WTC11 (cell line): ENCODE results near the gene BPIFB2. TPM values are rescaled to one million over a fixed set of nuclear protein-coding genes. Genes with fewer than 3 reads are reported as not detected.

Experiments
- ATAC-seq: fragments of 200-7000 bp; cut with Tn5 transposase; 2 replicates; pipeline ENCODE4 v1.10.0; 2021; ENCODE audit warnings: mild to moderate bottlenecking, moderate library complexity
- CTCF ChIA-PET: fragments of 300-600 bp; sonication (Branson Sonifier 250); formaldehyde crosslinking; loops from one replicate; lab custom pipeline; 2021; ENCODE audit warnings: antibody characterized with exemption; lab: Charles Lee
- POLR2A ChIA-PET: fragments of 350-600 bp; sonication (Branson Sonifier 250); formaldehyde crosslinking; loops from one replicate; lab custom pipeline; 2021; ENCODE audit warnings: antibody characterized with exemption; lab: Charles Lee
- DNase-seq: peaks from one replicate; pipeline ENCODE4 v3.0.0; 2021; ENCODE audit warnings: low spot score
- H3K27ac Mint-ChIP-seq: 2 replicates; pipeline ENCODE4 v1.8.0; 2021; ENCODE audit warnings: mixed read lengths
- H3K27me3 Mint-ChIP-seq: 2 replicates; pipeline ENCODE4 v1.8.0; 2021; ENCODE audit warnings: low read depth, mild to moderate bottlenecking, moderate library complexity, mixed read lengths
- H3K36me3 Mint-ChIP-seq: 2 replicates; pipeline ENCODE4 v1.8.0; 2021; ENCODE audit warnings: mixed read lengths
- H3K4me1 Mint-ChIP-seq: 2 replicates; pipeline ENCODE4 v1.8.0; 2022; ENCODE audit warnings: mixed read lengths
- H3K4me3 Mint-ChIP-seq: 2 replicates; pipeline ENCODE4 v1.8.0; 2021; ENCODE audit warnings: mild to moderate bottlenecking, moderate library complexity, mixed read lengths
- H3K9me3 Mint-ChIP-seq: 2 replicates; pipeline ENCODE4 v1.8.0; 2021; ENCODE audit warnings: mixed read lengths
- FOXP1 ChIP-seq: sonication (generic); formaldehyde crosslinking; IDR thresholded peaks from 2 replicates; pipeline ENCODE4 v1.8.0; 2022; ENCODE audit warnings: missing genetic modification reagents, mild to moderate bottlenecking, moderate library complexity, borderline replicate concordance
- GTF2I ChIP-seq: fragments of 250-450 bp; sonication (Bioruptor Pico); conservative IDR thresholded peaks from 2 replicates; pipeline ENCODE4 v1.4.0; 2021; ENCODE audit warnings: mild to moderate bottlenecking
- MYBL2 ChIP-seq: sonication (generic); formaldehyde crosslinking; IDR thresholded peaks from 2 replicates; pipeline ENCODE4 v1.8.1; 2023; ENCODE audit warnings: mild to moderate bottlenecking, moderate library complexity, missing genetic modification reagents
- TCF7 ChIP-seq: sonication (generic); formaldehyde crosslinking; IDR thresholded peaks from 2 replicates; pipeline ENCODE4 v1.8.0; 2022; ENCODE audit warnings: mild to moderate bottlenecking, low read depth, missing genetic modification reagents, moderate library complexity
- TP53 ChIP-seq: sonication (generic); formaldehyde crosslinking; IDR thresholded peaks from 2 replicates; pipeline ENCODE4 v1.8.1; 2023; ENCODE audit warnings: mild to moderate bottlenecking, missing genetic modification reagents
- ZBTB21 ChIP-seq: sonication (generic); formaldehyde crosslinking; IDR thresholded peaks from 2 replicates; pipeline ENCODE4 v1.8.1; 2023; ENCODE audit warnings: mild to moderate bottlenecking, missing genetic modification reagents, borderline replicate concordance
- ZNF232 ChIP-seq: sonication (generic); formaldehyde crosslinking; IDR thresholded peaks from 2 replicates; pipeline ENCODE4 v1.8.0; 2022; ENCODE audit warnings: mild to moderate bottlenecking, missing genetic modification reagents
- total RNA-seq: library from RNA; stranded (reverse); gene quantifications from 3 replicates; pipeline ENCODE4 v1.2.3, GENCODE V29; 2021
- TF ChIP-seq, protein P1 (sequence below): sonication (generic); formaldehyde crosslinking; IDR thresholded peaks from 2 replicates; pipeline ENCODE4 v1.8.1; 2023; ENCODE audit warnings: mild to moderate bottlenecking, missing genetic modification reagents, moderate library complexity
- TF ChIP-seq, protein P2 (sequence below): fragments of 250-450 bp; sonication (Bioruptor Pico); conservative IDR thresholded peaks from 2 replicates; pipeline ENCODE4 v1.9.0; 2021; ENCODE audit warnings: mild to moderate bottlenecking
- TF ChIP-seq, protein P3 (sequence below): sonication (generic); formaldehyde crosslinking; IDR thresholded peaks from 2 replicates; pipeline ENCODE4 v1.8.1; 2022; ENCODE audit warnings: low read depth, mild to moderate bottlenecking, moderate library complexity, missing genetic modification reagents, borderline replicate concordance
- TF ChIP-seq, protein P4 (sequence below): fragments of 200-600 bp; IDR thresholded peaks from 2 replicates; pipeline ENCODE4 v1.8.0; 2022; ENCODE audit warnings: antibody characterized with exemption
- TF ChIP-seq, protein P5 (sequence below): fragments of 250-450 bp; sonication (Bioruptor Pico); IDR thresholded peaks from 2 replicates; pipeline ENCODE4 v1.8.0; 2021; ENCODE audit warnings: mild to moderate bottlenecking
- TF ChIP-seq, protein P6 (sequence below): sonication (generic); formaldehyde crosslinking; IDR thresholded peaks from 2 replicates; pipeline ENCODE4 v1.8.0; 2023; ENCODE audit warnings: mild to moderate bottlenecking, missing genetic modification reagents
- TF ChIP-seq, protein P7 (sequence below): sonication (generic); formaldehyde crosslinking; IDR thresholded peaks from 2 replicates; pipeline ENCODE4 v1.8.1; 2022; ENCODE audit warnings: missing genetic modification reagents, borderline replicate concordance

The BPIFB2 gene
- total RNA-seq, 1 experiment from 2014 or later: 0.09 TPM

DNA sequence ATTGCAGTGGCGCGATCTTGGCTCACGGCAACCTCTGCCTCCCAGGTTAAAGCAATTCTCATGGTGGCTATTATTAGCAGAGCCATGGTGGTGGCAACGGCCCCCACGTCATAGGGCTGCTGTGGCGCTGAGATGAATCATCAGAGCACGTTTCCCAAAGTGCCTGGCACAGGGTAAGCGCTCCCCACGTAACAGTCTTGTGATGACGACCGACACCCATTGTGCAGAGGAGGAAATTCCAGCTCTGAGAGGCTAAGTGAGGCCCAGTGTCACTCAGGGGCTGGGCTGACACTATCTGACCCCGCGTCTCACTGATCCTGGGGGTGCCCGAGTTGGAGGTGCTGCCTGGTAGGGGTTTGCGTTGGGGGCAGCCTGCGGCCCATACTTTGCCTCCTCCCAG, 19.5 kb upstream of the BPIFB2 start:
- Mint-ChIP-seq H3K9me3 (no peaks in the 10 kb centered on the region), H3K36me3 (no peaks in the 10 kb centered on the region), H3K27ac (no peak overlapping the region), H3K4me1 (0 out of 2 replicates have a peak, but pooled peaks cover 4% of the 10 kb centered on the region), H3K27me3 (no peaks in the 10 kb centered on the region), H3K4me3 (no peak overlapping the region)
- ChIA-PET POLR2A (no interaction called here), CTCF (interaction anchor here (0.9 kb wide), 1 partner anchor 10 kb away, joined by 4 read pairs; no protein-coding TSS in a partner anchor)
- DNase-seq (no peak), ATAC-seq (no peak)
- no peak for TF ChIP-seq FOXP1 (CRISPR knock-in tag)

DNA sequence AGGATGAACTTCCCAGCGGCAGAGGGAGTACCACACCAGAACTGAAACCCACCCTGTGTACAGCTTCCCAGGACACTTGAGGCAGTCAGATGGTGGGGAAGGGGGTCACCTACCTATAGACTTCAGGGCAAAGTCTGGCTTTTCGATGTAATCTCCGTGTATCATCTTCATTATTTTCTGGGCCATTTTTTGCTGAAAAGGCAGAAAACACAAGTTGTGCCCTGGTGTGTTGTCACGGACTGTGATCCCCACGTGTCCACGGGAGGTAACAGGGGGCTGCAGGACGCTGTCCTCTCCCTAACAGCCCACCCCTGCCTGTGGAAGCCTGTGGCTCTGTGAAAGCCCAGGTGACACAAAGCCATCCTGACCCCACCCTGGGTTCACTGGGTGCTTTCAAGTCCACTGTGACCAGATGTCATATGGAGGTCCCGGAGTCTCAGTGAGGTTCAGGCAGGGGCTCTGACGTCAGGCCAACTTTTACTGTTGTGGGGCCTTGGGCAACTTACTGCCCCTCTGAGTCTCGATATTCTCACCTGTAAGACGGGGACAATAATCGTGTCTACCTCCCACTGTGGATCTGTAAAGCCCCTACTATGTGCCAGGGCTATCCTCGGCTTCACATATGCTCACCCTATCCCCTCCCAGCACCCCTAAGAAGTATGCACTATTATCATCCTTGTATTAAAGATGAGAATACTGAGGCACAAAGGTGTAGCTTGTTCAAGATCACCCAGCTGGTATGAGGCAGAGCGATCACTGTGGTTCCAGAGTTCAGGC, 17.8 kb upstream of the BPIFB2 start:
- POLR2A ChIA-PET: no interaction called here
- Mint-ChIP-seq H3K27me3 (no peaks in the 10 kb centered on the region), H3K36me3 (no peaks in the 10 kb centered on the region), H3K4me1 (no peaks in the 10 kb centered on the region), H3K9me3 (no peaks in the 10 kb centered on the region), H3K4me3 (no peak overlapping the region), H3K27ac (no peak overlapping the region)
- CTCF ChIA-PET: interaction anchor here (1.3 kb wide), 1 partner anchor 15 kb away, joined by 3 read pairs; no protein-coding TSS in a partner anchor
- DNase-seq (no peak), ATAC-seq (no peak)
- TF ChIP-seq, protein P1, sequence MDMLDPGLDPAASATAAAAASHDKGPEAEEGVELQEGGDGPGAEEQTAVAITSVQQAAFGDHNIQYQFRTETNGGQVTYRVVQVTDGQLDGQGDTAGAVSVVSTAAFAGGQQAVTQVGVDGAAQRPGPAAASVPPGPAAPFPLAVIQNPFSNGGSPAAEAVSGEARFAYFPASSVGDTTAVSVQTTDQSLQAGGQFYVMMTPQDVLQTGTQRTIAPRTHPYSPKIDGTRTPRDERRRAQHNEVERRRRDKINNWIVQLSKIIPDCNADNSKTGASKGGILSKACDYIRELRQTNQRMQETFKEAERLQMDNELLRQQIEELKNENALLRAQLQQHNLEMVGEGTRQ (CRISPR knock-in tag): no peak
- TF ChIP-seq MYBL2 (CRISPR knock-in tag) (no peak), GTF2I (CRISPR knock-in tag) (no peak), TCF7 (CRISPR knock-in tag) (no peak)

DNA sequence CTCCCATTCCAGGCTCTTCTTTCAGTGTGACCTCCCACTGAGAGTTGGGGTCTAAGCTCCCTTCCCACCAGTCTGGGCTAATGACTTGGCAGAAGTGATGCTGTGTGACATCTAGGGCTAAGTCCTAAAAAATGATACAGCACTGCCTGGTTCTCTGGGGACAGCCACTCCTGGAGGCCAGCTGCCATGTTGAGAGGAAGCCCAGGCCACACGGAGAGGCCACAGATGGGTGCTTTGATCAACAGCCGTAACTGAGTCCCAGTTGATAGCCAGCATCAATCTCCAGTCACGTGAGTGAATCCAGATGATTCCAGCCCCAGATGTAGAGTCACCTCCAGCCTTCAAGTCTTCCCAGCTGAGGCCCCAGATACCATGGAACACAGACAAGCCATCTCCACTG, 17.1 kb upstream of the BPIFB2 start:
- H3K9me3 Mint-ChIP-seq: no peaks in the 10 kb centered on the region
- H3K4me1 Mint-ChIP-seq: no peaks in the 10 kb centered on the region
- CTCF ChIA-PET: interaction anchor here (0.7 to 1.3 kb wide), 2 partner anchors 15 to 272 kb away, joined by 3 read pairs; no protein-coding TSS in a partner anchor
- no peak for TF ChIP-seq TP53 (CRISPR knock-in tag)
- TF ChIP-seq, protein P2, sequence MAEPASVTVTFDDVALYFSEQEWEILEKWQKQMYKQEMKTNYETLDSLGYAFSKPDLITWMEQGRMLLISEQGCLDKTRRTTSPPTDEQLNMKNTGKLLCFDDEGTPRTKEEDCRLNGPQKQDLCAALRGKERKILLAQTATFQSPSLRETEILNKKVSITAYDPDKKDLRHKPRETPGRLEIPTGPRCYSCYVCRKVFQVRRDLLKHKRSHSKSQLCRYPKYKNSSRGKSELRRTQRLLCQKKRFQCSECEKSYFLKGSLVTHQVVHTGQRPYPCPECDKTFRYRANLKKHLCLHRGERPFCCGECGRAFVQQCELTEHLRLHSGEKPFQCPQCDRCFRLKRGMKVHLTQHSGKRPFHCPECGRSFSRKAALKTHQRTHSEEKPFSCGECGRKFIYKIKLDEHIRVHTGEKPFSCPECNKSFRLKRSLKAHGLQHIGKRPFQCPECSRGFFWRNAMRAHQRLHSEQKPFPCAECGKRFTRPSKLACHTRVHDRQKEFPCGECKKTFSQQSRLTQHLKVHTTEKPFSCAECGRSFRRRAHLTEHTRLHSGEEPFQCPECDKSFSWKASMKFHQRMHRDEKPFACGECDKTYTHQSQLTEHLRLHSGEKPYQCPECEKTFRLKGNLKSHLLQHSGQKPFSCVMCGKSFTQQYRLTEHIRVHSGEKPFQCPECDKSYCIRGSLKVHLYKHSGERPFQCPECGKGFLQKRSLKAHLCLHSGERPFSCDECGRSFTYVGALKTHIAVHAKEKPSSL (CRISPR knock-in tag): no peak
- no peak for TF ChIP-seq ZBTB21
- TF ChIP-seq, protein P3, sequence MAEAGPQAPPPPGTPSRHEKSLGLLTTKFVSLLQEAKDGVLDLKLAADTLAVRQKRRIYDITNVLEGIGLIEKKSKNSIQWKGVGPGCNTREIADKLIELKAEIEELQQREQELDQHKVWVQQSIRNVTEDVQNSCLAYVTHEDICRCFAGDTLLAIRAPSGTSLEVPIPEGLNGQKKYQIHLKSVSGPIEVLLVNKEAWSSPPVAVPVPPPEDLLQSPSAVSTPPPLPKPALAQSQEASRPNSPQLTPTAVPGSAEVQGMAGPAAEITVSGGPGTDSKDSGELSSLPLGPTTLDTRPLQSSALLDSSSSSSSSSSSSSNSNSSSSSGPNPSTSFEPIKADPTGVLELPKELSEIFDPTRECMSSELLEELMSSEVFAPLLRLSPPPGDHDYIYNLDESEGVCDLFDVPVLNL: no peak
- TF ChIP-seq, all 79 proteins: peak for 0
- Mint-ChIP-seq H3K27ac (no peak overlapping the region), H3K27me3 (no peaks in the 10 kb centered on the region), H3K4me3 (no peak overlapping the region), H3K36me3 (no peaks in the 10 kb centered on the region)
- ATAC-seq: no peak
- POLR2A ChIA-PET: no interaction called here
- no peak for DNase-seq

DNA sequence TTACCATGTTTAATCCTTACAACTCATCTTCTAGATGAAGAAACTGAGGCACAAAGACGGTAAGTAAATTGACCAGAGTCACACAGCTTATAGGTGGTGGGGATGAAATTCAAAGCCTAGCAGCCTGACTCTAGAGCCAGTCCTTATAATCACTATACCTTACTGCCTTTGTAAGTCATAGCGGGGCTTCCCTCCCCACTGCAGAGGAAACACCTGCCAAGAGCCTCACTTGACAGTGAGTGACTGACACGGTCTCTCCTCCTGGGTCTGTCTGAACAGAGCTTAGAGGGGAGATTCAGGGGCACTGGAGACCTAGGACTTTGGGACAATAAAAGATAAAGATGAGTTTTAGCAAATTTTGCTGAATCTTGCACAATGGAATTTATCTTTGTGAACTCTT, 16.1 kb upstream of the BPIFB2 start:
- H3K4me1 Mint-ChIP-seq: no peaks in the 10 kb centered on the region
- H3K36me3 Mint-ChIP-seq: no peaks in the 10 kb centered on the region
- POLR2A ChIA-PET: no interaction called here
- DNase-seq: no peak
- CTCF ChIA-PET: interaction anchor here (0.6 kb wide), 1 partner anchor 79 kb away, joined by 4 read pairs; no protein-coding TSS in a partner anchor
- H3K27me3 Mint-ChIP-seq: no peaks in the 10 kb centered on the region
- H3K27ac Mint-ChIP-seq: no peak overlapping the region
- H3K4me3 Mint-ChIP-seq: no peak overlapping the region
- H3K9me3 Mint-ChIP-seq: no peaks in the 10 kb centered on the region
- ATAC-seq: no peak
- TF ChIP-seq, protein P4, sequence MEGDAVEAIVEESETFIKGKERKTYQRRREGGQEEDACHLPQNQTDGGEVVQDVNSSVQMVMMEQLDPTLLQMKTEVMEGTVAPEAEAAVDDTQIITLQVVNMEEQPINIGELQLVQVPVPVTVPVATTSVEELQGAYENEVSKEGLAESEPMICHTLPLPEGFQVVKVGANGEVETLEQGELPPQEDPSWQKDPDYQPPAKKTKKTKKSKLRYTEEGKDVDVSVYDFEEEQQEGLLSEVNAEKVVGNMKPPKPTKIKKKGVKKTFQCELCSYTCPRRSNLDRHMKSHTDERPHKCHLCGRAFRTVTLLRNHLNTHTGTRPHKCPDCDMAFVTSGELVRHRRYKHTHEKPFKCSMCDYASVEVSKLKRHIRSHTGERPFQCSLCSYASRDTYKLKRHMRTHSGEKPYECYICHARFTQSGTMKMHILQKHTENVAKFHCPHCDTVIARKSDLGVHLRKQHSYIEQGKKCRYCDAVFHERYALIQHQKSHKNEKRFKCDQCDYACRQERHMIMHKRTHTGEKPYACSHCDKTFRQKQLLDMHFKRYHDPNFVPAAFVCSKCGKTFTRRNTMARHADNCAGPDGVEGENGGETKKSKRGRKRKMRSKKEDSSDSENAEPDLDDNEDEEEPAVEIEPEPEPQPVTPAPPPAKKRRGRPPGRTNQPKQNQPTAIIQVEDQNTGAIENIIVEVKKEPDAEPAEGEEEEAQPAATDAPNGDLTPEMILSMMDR: no peak
- TF ChIP-seq, protein P5, sequence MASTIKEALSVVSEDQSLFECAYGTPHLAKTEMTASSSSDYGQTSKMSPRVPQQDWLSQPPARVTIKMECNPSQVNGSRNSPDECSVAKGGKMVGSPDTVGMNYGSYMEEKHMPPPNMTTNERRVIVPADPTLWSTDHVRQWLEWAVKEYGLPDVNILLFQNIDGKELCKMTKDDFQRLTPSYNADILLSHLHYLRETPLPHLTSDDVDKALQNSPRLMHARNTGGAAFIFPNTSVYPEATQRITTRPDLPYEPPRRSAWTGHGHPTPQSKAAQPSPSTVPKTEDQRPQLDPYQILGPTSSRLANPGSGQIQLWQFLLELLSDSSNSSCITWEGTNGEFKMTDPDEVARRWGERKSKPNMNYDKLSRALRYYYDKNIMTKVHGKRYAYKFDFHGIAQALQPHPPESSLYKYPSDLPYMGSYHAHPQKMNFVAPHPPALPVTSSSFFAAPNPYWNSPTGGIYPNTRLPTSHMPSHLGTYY: no peak
- TF ChIP-seq ZNF232 (CRISPR knock-in tag): no peak
- TF ChIP-seq, protein P6, sequence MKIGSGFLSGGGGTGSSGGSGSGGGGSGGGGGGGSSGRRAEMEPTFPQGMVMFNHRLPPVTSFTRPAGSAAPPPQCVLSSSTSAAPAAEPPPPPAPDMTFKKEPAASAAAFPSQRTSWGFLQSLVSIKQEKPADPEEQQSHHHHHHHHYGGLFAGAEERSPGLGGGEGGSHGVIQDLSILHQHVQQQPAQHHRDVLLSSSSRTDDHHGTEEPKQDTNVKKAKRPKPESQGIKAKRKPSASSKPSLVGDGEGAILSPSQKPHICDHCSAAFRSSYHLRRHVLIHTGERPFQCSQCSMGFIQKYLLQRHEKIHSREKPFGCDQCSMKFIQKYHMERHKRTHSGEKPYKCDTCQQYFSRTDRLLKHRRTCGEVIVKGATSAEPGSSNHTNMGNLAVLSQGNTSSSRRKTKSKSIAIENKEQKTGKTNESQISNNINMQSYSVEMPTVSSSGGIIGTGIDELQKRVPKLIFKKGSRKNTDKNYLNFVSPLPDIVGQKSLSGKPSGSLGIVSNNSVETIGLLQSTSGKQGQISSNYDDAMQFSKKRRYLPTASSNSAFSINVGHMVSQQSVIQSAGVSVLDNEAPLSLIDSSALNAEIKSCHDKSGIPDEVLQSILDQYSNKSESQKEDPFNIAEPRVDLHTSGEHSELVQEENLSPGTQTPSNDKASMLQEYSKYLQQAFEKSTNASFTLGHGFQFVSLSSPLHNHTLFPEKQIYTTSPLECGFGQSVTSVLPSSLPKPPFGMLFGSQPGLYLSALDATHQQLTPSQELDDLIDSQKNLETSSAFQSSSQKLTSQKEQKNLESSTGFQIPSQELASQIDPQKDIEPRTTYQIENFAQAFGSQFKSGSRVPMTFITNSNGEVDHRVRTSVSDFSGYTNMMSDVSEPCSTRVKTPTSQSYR: no peak
- TF ChIP-seq, protein P7, sequence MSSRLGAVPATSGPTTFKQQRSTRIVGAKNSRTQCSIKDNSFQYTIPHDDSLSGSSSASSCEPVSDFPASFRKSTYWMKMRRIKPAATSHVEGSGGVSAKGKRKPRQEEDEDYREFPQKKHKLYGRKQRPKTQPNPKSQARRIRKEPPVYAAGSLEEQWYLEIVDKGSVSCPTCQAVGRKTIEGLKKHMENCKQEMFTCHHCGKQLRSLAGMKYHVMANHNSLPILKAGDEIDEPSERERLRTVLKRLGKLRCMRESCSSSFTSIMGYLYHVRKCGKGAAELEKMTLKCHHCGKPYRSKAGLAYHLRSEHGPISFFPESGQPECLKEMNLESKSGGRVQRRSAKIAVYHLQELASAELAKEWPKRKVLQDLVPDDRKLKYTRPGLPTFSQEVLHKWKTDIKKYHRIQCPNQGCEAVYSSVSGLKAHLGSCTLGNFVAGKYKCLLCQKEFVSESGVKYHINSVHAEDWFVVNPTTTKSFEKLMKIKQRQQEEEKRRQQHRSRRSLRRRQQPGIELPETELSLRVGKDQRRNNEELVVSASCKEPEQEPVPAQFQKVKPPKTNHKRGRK (CRISPR knock-in tag): no peak
